Transverse colon (tissue), 4 donors: ENCODE measurements around the gene RNF150. TPM values are rescaled to one million over a fixed set of nuclear protein-coding genes. Genes with fewer than 3 reads are reported as not detected.
A peak's percentile ranks its signal among the peaks of the same experiment; 100 is the strongest.

Experiments
- DNase-seq: peaks from one replicate; pipeline ENCODE4 v3.0.0-alpha.2; 2019
- H3K27ac ChIP-seq, 4 donors: fragments of 200-600 bp; sonication (generic); 2 replicates each; pipeline ENCODE4 v1.5.1; 2016 to 2018; ENCODE audit warnings: inconsistent platforms in 4 of 4
- H3K27me3 ChIP-seq: fragments of 200-600 bp; sonication (generic); 2 replicates; pipeline ENCODE4 v1.5.1; 2017; ENCODE audit warnings: inconsistent platforms
- H3K36me3 ChIP-seq, 4 donors: fragments of 200-600 bp; sonication (generic); 2 replicates each; pipeline ENCODE4 v1.5.1; 2017 to 2019; ENCODE audit warnings: inconsistent platforms in 4 of 4
- H3K4me1 ChIP-seq, 4 donors: fragments of 200-600 bp; sonication (generic); 2 replicates each; pipeline ENCODE4 v1.5.1; 2017 to 2020; ENCODE audit warnings: inconsistent platforms in 4 of 4
- H3K4me3 ChIP-seq, 4 donors: fragments of 200-600 bp; sonication (generic); 1 replicate in 1 of 4; 2 replicates in 3 of 4; pipeline versions ENCODE4 v1.5.1 to v1.6.1; 2017 to 2019; ENCODE audit warnings: inconsistent platforms in 4 of 4
- H3K9me3 ChIP-seq, 2 donors: fragments of 200-600 bp; sonication (generic); 2 replicates each; pipeline ENCODE4 v1.5.1; 2017 to 2019; ENCODE audit warnings: inconsistent platforms in 2 of 2
- CTCF ChIP-seq, 5 experiments: fragments of 200-600 bp in 3 of 5; fragments of 450-650 bp in 2 of 5; sonication (generic) in 3 of 5; IDR thresholded peaks; 1 replicate in 2 of 5; 2 replicates in 3 of 5; pipeline ENCODE4 v1.5.1; 2016 to 2017; ENCODE audit warnings: antibody characterized with exemption in 5 of 5, inconsistent platforms in 3 of 5, mild to moderate bottlenecking in 2 of 5, moderate library complexity in 1 of 5
- EP300 ChIP-seq: sonication (generic); formaldehyde crosslinking; IDR thresholded peaks from one replicate; pipeline ENCODE4 v1.6.1; 2017; ENCODE audit warnings: antibody characterized with exemption, low read depth
- POLR2A ChIP-seq: fragments of 450-650 bp; IDR thresholded peaks from one replicate; pipeline ENCODE4 v1.6.1; 2016; ENCODE audit warnings: antibody characterized with exemption, mild to moderate bottlenecking, moderate library complexity
- POLR2AphosphoS5 ChIP-seq, 3 donors: sonication (generic); formaldehyde crosslinking; IDR thresholded peaks; one replicate each; pipeline ENCODE4 v1.6.1; 2016; ENCODE audit warnings: antibody characterized with exemption in 3 of 3
- WGBS, 2 donors: methylation state at CpG; one replicate each; pipeline ENCODE4 v1.1.5; 2018; ENCODE audit warnings: low coverage in 1 of 2; 5-methylcytosine and 5-hydroxymethylcytosine counted together
- in situ Hi-C, 4 donors: fragments of 200-750 bp; cut with MboI; loops; one replicate each; pipeline versions ENCODE4 v1.15.0 to v1.15.1; 2017; ENCODE audit warnings: low sequenced_read_pairs in 3 of 4, low pct_ligation_motif_present in 1 of 4, low pct_unique_long_range_greater_than_20kb in 1 of 4
- intact Hi-C: fragments of 100-400 bp; cut with DNase I; formaldehyde crosslinking; loops from one replicate; pipeline ENCODE4 v1.15.1; 2023; ENCODE audit warnings: low total_unique reads
- total RNA-seq, 4 donors: library from RNA; depleted of rRNA; stranded (reverse); fragments of >200 nt; gene quantifications; one replicate each; pipeline ENCODE4 v1.1.0, GENCODE V29; 2016

The RNF150 gene
- total RNA-seq, 4 donors from 2014 or later = 2.8 to 15.3 (median 7.9) TPM

GRCh38 chr4:140862177-140862442 is 271.2 kb downstream of the RNF150 start:
- Histone ChIP-seq H3K27me3 (no peaks in the 10 kb centered on the region), H3K4me1 (no peaks in the 10 kb centered on the region), H3K4me3 (no peak overlapping the region), H3K36me3 (no peaks in the 10 kb centered on the region), H3K9me3 (no peaks in the 10 kb centered on the region), H3K27ac (no peak overlapping the region)
- no peak for DNase-seq
- 55 to 68% methylated on average over 3 to 4 of the region's 4 CpGs for WGBS, 2 donors
- intact Hi-C loops = no loop called here
- TF ChIP-seq POLR2A = no peak
- no peak for TF ChIP-seq EP300
- TF ChIP-seq CTCF (IDR thresholded peaks at IDR 0.05) = no peak
- TF ChIP-seq POLR2AphosphoS5 (IDR thresholded peaks at IDR 0.05) = no peak
- in situ Hi-C loops = loop anchor here (10.0 to 25.0 kb wide), 4 partner anchors 273 to 500 kb away; partner anchors contain the start of genes RNF150 (in 2 of the 4) and SCOC (in 2 of the 4)

GRCh38 chr4:140861359-140862176 is 271.7 kb downstream of the RNF150 start:
- Histone ChIP-seq H3K27me3 (no peaks in the 10 kb centered on the region), H3K4me3 (no peak overlapping the region), H3K9me3 (no peaks in the 10 kb centered on the region), H3K4me1 (no peaks in the 10 kb centered on the region), H3K27ac (no peak overlapping the region), H3K36me3 (no peaks in the 10 kb centered on the region)
- WGBS, 2 donors = 34 to 38% methylated on average over 6 to 7 of the region's 7 CpGs
- DNase-seq = peak; percentile 60
- intact Hi-C loops = loop anchor here (1.0 kb wide), 1 partner anchor 273 kb away; no protein-coding TSS in a partner anchor
- TF ChIP-seq POLR2AphosphoS5 (IDR thresholded peaks at IDR 0.05) (peak in 1 of 3 donors; percentile 20), POLR2A (no peak), CTCF (IDR thresholded peaks at IDR 0.05) (peak; percentile 65 to 74 (median 69))
- in situ Hi-C loops = loop anchor here (10.0 to 25.0 kb wide), 4 partner anchors 273 to 499 kb away; partner anchors contain the start of genes RNF150 (in 2 of the 4) and SCOC (in 2 of the 4)

- Histone ChIP-seq H3K27me3 (no peaks in the 10 kb centered on the region), H3K27ac (no peak overlapping the region), H3K36me3 (no peaks in the 10 kb centered on the region), H3K4me1 (no peaks in the 10 kb centered on the region), H3K9me3 (no peaks in the 10 kb centered on the region), H3K4me3 (no peak overlapping the region)
- TF ChIP-seq POLR2AphosphoS5 (IDR thresholded peaks at IDR 0.05) = no peak
- TF ChIP-seq POLR2A = no peak
- TF ChIP-seq CTCF (IDR thresholded peaks at IDR 0.05) = no peak
- no peak for TF ChIP-seq EP300
- no peak for DNase-seq
- 48 to 70% methylated on average over 3 of the region's 3 CpGs for WGBS, 2 donors
- in situ Hi-C loops = loop anchor here (10.0 to 25.0 kb wide), 4 partner anchors 254 to 497 kb away; partner anchors contain the start of gene SCOC (in 2 of the 4)
- intact Hi-C loops = no loop called here
Measured at GRCh38 chr4:140858897-140859296, 274.4 kb downstream of the RNF150 start.

GRCh38 chr4:140857111-140857510 is 276.2 kb downstream of the RNF150 start:
- H3K36me3 ChIP-seq = no peaks in the 10 kb centered on the region
- 79 to 85% methylated on average over 2 of the region's 2 CpGs for WGBS, 2 donors
- DNase-seq = no peak
- H3K4me3 ChIP-seq = no peak overlapping the region
- intact Hi-C loops = no loop called here
- H3K4me1 ChIP-seq = no peaks in the 10 kb centered on the region
- no peak overlapping the region for H3K27ac ChIP-seq
- H3K9me3 ChIP-seq = no peaks in the 10 kb centered on the region
- TF ChIP-seq EP300 (no peak), POLR2AphosphoS5 (IDR thresholded peaks at IDR 0.05) (no peak), POLR2A (no peak), CTCF (IDR thresholded peaks at IDR 0.05) (no peak)
- in situ Hi-C loops = loop anchor here (10.0 to 25.0 kb wide), 4 partner anchors 252 to 495 kb away; partner anchors contain the start of gene SCOC (in 2 of the 4)
- H3K27me3 ChIP-seq = no peaks in the 10 kb centered on the region
